GM18867 (cell line): Measurements from ENCODE around the gene CARMIL1.
"Not testable (repeated sequence)": the region's sequence is repeated elsewhere in the genome, so short reads cannot be mapped to it uniquely, and the experiment has no call there.

ENCODE experiments used
- ATAC-seq: cut with Tn5 transposase; IDR thresholded peaks from one replicate; pipeline ENCODE4 v1.9.1; 2021; ENCODE audit warnings: mild to moderate bottlenecking, moderate library complexity; ENCODE audit not compliant: unreplicated experiment

Gene CARMIL1

DNA sequence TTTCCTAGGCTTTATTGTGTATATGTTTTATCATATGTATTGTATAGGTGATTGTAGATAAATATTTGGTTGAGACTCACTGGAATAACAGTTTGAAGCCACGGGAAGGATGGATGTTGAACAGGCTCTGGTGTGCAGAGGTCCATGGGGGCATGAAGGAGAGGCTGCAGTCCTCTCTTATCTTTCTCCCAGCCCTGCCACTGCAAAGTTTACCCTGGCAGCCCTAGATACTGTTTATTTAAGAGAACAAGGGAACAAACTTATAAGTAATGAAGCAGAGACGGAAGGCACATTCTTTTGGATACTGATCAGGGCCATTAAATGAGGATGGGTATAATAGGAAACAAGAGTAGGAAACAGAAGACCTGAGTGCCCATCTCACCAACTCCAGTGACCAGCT is 269.3 kb downstream of the CARMIL1 start:
- no peak for ATAC-seq

DNA sequence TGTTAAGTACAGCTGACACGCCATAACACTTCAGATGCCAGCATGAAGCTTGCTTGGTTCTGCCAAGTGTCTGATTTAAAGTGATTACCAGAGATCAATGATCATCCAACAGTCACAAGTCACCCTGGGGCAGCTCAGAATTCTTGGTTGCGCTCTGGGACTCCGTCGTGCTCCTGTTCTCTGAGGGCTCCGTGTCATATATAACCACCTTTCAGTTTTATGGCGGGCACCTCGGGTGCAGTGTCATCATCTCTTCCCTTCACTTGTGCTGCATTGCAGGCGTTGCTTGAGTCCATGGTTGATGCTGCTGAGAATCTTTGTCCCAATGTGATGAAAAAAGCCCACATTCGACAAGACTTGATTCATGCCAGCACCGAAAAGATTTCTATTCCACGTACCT is 271.5 kb downstream of the CARMIL1 start:
- ATAC-seq, result no peak

DNA sequence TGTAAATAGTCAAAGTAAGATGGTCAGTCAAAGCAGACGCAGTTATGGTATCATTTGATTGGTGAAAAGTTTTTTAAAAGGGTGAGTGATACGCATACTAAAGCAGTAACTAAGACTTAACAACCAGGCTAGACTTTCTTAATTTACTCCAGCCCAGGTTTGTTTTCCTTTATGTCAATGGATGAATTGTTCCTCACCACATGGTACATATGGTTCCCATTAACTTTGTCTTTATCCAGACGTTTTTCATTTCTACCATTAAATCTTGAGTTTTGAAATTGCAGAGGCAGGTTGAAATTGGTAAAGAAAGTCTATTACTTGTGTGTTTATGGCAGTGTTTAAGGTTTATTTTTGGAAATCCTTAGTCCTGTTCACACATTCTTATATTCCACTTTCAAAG is 274.3 kb downstream of the CARMIL1 start:
- no peak for ATAC-seq

DNA sequence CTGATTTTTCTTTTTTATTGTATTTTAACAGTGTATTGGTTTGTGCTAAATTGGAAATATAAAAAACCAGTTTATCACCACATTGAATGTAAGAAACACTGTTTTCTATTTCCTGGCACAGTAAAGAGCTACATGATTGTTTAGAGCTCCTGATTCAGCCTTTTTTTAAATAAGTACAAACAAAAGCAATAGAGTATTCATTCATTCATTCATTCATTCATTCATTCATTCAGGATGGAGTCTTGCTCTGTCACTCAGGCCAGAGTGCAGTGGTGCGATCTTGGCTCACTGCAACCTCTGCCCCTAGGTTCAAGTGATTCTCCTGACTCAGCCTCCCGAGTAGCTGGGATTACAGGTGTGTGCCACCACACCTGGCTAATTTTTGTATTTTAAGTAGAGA is 276.0 kb downstream of the CARMIL1 start:
- no peak for ATAC-seq

DNA sequence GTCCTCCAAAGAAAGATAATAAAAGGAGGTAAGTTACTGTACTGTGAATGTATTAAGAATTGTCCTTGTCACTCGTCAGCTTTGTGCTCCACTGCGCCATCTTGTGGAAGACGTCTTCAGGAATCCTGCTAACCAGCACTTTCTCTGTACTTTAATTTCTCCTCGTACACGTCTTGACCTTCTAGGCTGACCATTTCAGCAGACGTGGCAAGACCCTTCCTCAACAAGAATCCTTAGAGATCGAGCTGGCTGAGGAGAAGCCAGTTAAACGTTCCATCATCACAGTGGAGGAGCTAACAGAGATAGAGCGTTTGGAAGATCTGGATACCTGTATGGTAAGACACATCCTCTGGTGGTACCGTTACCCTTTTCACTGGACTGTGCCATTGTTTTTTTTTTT is 277.3 kb downstream of the CARMIL1 start:
- peak; percentile 46 for ATAC-seq

DNA sequence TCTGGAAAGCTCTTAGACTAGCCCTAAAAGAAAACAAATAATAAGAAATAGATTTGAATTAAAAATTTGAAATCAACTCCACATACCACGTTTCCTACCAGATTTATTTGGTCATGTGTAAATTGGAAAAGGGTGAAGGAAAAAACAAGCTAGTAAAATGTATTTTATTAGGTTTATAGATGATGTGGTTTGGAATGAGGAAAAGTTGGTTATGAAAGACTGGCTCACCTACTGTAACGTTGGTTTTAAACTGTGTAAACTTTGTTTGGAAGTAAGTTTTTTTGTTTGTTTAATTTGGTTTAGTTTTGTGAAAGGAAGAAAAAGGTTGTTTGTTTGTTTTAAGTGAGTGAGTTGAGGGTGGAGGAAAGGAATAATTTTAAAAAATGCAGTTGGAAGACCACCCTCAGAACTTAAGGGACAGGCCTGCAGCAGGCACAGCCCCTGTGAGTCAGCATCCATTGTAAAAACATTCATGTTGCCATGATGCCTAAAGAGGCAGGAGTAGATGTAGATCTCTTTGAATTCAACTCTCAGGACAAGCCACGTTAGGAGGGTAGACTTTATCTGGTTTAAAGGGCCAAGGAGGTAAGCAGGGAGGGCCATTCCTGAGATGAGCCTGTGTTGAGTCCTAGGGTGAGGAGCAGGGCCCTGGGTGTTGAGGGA is 279.1 kb downstream of the CARMIL1 start:
- ATAC-seq, result no peak

DNA sequence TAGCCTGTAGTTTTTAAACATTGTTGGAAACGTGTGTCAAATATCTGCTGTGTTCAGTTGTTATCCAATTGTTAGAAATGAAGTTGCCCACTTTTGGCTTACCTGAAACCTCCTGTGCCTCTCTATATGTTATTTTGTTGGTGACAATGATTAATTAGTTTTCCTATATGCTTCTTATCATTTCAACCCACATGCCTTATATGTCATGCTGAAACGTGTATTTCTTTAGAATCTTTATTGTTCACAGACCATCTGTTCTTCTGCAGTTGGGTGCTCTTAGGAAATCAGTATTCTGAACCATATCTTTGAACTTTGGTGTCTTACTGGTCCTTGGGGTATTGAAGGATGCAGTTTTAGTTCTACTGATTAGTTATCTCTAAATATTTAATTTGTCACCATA is 281.7 kb downstream of the CARMIL1 start:
- no peak for ATAC-seq

DNA sequence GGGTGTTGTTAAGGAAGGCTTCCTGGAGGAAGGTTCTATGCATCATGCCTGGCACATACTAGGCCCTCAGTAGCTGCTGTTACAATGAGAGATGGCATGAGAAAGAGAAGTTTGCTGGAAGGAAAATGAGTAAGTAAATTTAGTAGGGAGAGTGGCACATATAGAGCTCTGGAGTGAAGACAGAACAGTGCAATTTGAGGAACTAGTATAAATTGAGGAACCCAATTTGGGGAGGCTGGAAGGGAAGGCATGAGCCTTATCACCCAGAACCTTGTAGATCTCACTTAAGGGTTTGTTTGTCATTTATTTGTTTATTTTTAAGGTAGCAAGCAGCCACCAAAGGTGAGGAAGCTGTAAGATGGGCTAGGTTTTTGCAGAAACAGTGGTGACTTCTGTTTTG is 285.8 kb downstream of the CARMIL1 start:
- no peak for ATAC-seq

DNA sequence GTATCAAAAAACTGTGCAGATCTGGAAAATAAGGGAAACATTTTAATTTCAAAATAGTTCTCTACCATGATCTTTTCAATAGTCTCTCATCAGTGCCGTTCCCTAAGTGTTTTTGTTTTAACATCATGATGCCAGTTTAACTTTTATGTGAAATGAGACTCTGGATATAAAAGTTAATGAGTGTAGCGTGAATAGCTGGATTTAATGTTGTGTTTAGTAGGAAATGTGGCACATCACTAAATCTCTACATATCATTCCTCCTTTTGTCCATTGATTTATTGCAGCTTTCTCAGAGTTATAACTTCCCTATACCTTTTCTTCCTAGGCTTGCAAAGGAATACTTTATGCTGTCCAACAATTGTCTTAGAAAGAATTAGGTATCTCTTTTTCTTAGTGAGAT is 291.4 kb downstream of the CARMIL1 start:
- no peak for ATAC-seq

DNA sequence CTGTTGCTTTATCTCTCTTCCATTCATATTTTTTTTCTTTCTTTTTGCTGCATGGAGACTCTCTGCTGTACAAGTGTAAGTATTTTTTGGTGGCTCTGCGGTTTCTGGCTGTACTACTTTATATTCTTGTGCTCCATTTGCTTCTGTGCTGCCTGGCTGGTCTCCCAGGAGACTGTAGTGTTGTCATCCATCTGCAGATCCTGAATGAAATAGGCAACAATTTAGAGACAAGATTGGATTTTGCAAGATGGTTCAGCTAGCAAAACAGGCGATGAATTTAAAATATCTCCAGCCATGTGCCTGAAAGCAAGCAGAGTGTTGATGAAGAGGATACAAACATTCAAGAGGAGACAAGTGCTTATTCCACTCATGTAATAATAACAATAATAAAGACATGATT is 297.7 kb downstream of the CARMIL1 start:
- no peak for ATAC-seq

DNA sequence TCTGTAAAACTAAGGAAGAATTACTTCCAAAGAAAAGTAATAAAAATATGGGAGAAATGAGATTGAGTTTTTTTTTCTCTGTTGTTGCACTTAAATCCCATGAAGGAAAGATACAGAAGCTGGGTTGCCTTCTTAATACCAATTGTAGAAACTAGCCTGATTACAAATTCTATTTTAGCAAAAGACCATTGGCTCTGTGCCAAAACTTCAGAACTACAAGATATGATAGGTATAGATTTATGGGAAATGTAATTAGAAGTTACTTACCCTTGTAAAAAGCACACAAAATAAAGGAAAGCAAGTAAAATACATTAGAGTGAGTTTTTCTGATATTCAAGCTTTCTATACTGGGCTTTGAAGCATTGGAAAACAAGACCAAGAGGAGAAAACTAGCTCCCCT is 299.4 kb downstream of the CARMIL1 start:
- no peak for ATAC-seq

DNA sequence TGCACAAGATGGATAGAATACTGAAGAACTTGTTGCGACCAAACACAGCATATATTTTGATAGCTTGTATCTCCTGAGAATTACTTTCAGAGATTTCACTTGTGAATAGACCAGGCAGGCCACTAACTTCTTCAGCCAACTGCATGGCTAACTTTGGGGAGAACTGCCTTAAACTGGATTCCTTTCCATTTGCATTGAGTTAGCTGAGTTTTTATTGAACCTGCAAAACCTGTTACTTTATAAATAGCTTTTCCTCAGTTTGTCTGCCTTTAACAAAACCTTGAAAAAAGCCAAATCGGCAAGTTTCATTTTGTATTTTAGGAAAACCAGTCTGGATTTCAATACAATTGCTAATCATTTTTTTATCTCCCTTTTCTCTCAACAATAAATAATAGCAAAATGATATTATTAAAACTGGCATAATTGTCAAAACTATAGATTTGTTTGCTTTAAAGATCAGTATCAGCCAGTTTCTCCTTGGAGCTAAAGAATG is 300.3 kb downstream of the CARMIL1 start:
- ATAC-seq, result no peak

DNA sequence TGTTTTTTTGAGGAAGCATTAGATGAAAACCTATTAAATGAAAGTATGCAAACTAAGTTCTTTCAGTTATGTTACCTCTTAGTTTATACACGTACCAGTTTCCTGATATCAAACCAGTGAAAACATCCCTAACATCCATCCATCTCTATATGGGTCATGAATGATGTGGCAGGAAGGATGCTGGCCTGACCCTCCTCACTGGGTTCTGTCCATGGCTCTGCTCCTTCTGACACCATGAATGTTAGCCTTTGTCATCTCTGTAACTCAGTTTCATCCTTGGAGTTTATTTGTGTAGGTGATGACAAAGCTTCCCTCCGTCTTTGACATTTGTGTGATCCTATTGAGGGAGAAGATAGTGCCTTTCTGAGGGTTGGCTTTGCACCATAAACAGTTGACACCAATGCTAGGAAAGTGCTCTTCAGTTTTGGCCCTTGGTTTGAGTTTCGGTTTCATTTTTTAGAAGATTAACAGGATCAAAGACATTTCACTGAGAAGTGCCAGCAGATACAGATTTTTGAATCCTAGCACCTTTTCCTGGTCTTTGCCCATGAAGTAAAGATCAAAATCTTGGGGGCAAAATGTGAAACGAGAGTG is 300.8 kb downstream of the CARMIL1 start:
- no peak for ATAC-seq

DNA sequence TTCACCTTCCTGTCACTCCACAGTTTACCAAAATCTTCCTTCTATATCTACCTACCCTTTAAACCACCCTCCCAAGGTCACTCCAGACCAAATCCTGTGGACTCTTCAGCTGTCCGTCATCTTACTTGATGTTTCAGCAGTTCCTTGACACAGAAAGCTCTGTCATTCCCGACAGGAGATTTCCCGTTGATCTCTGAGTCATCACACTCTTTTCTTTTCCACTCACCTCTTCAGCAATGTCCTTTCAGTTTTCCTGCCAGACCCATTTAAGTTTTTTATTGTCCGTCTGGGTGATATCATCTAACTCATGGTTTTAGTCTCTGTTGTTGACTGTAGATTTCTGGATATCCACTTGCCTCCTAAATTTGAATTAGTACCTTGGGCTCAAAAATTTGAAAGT is 302.9 kb downstream of the CARMIL1 start:
- no peak for ATAC-seq

DNA sequence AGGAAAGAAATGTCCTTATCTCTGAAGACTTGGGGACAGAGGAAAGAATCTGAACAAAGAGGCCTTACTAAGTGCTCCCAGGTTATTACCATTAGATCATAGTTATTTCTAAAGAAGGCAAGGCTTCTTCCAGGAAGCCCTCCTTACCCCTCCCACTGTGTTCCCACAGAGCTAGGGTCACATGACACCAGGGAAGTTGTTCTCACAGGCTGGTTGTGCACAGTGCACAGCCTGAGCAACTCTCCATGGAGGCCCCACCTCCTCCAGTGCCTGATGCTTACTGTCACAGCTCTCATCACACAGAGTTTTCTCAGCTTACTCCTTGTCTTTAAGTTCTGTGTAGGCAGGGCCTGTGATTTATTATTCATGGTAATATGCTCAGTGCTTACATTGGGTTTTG is 303.9 kb downstream of the CARMIL1 start:
- ATAC-seq, result no peak

DNA sequence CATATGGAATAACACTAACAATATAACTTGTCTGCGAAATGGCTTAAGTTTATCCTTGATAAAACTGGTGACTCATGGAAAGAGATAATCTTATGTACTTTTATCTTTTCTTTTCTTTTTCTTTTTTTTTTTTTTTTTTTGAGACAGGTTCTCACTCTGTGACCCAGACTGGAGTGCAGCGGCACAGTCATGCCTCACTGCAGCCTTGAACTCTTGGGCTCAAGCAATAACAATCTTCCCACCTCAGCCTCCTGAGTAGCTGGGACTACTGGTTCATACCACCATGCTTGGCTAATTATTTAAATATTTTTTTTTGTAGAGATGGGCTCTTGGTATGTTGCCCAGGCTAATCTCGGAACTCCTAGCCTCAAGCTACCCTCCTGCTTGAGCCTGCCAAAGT is 304.7 kb downstream of the CARMIL1 start:
- no peak for ATAC-seq

DNA sequence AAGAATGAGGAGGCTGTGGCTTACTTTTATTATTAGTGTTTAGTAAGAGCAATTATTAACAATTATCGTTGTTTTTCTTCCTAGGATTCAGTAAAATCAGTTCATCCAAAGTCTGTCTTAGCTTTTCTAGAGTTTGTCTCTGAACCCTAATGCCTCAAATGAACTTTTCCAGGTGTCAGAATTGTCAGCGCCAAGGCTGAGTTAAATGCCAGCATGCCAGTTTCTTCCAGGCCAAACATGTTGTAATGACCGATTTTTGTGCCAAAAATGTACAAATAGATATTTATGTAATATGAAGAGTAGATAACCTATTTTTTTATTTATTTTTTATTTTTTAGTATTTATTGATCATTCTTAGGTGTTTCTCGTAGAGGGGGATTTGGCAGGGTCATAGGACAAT is 306.1 kb downstream of the CARMIL1 start:
- no peak for ATAC-seq

DNA sequence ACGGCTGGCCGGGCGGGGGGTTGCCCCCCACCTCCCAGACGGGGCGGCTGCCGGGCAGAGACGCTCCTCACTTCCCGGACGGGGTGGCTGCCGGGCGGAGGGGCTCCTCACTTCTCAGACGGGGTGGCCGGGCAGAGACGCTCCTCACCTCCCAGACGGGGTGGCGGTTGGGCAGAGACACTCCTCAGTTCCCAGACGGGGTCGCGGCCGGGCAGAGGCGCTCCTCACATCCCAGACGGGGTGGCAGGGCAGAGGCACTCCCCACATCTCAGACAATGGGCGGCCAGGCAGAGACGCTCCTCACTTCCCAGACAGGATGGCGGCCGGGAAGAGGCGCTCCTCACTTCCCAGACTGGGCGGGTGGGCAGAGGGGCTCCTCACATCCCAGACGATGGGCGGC is 306.9 kb downstream of the CARMIL1 start:
- not testable (repeated sequence) for ATAC-seq

DNA sequence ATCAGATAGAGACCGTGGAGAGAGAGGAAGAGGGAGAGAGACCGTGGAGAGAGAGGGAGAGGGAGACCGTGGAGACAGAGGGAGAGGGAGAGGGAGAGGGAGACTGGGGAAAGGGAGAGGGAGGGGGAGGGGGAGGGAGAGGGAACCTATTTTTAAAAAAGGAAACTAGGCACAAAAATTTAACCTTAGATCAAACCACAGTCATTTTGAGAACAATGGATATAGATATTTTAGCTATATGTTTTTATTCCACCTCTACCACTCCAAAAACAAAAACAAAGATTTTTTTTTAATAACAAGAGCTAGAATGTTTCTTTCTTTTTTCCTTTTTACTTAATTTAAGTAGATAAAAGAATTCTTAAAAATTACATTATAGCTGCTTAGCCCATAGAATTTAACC is 307.8 kb downstream of the CARMIL1 start:
- ATAC-seq, result no peak

DNA sequence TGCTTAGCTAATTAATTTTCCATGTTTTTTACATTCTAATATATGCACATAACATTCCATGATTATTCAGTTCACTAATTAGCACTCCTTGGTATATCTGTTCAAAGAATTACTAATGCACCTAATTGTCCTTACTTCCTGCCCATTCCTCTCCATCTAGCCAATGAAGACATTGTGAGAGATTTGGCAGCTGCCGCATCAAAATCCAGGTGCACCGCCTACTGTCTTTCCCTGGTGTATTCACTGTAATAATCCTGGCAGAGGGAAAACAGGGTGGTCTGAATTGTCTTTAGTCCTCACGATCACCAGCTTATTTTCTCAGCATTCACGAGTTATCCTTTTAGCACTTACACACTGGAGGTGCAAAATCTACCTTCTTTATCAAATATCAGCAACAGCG is 311.8 kb downstream of the CARMIL1 start:
- no peak for ATAC-seq

DNA sequence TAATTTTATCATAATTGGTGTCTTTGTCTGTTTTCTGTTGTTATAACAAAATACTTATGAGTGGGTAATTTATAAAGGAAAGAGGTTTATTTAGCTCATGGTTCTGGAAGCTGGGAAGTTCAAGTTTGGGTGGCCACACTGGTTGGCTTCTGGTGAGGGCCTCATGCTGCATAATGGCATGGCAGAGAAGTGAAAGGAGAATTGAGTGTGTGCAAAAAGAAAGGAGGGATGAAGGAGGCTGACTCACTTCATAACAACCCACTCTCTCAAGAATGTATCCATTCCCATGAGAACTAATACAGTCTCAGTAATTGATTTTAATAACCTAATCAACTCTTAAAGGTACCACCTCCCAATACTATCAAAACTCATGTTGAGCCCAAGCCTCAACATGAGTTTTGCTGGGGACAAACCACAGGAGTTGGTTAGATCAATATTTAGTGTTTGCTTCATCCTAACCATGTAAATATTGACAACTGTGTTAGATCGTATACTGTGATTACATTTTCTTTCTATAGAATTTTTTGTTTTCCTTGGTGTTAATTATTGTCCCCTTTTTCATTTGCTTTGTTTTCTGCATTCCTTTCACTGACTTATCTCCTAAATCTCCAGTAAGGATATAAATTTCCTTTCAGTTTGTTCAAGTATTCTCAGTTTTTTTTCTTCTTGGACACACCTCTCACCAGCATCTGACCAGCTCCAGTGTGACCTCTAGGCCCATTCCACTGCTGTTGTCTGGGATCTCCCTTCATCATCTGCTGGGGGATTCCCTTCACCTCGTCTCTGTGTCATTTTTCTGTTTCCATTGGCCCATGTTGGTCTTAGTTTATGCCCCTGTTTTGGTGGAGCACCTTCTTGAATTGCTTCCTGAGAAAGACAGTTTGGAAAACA is 318.0 kb downstream of the CARMIL1 start:
- no peak for ATAC-seq

DNA sequence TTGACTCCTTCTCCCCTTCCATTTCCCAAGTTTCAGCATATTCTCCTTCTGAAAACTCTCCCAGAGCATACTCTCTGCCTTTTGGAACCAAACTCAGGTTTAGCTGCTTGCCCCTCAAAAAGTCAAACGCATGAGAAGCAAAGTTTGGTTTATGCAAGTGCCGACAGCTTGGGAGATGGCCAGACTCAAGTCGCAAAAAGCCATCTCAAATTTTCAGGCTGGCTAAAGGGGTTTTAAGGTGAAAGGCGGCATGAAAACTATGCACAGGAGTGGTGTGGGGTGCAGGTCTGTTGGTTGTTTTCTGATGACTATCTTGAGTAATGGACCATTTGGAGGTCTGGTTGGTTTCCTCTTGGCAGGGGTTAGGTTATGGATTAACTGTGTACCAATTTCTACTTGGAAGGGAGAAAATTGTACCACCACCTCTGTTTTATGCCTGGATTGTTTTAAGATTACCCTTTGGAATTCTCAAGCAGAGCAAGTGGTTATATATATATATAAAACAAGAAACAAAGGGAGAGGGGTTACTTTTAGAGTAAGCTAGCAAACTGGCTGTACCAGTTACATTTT is 320.4 kb downstream of the CARMIL1 start:
- no peak for ATAC-seq
